Measurements from ENCODE around the gene TJP3.
A peak's percentile ranks its signal among the peaks of the same experiment; 100 is the strongest.

Gene TJP3

GRCh38 chr19:3770136-3770999, 62.2 kb downstream of the TJP3 start:
- DNase-seq: no peak

GRCh38 chr19:3771000-3771905, 63.1 kb downstream of the TJP3 start:
- DNase-seq: no peak

GRCh38 chr19:3771906-3772455, 63.8 kb downstream of the TJP3 start, which contains the start of gene RAX2:
Gene RAX2, minus strand, starts transcription at chr19:3772228. Its CDS starts 486 bp downstream, at chr19:3771742.
- DNase-seq: no peak

- no peak for DNase-seq
Observed at GRCh38 chr19:3773814-3774515, 65.8 kb downstream of the TJP3 start.

- DNase-seq: no peak
Observed at GRCh38 chr19:3774621-3775373, 66.6 kb downstream of the TJP3 start.

- DNase-seq: no peak
Observed at GRCh38 chr19:3775374-3775711, 67.2 kb downstream of the TJP3 start.

GRCh38 chr19:3775831-3776230, 67.6 kb downstream of the TJP3 start:
- DNase-seq: no peak

- no peak for DNase-seq
Observed at GRCh38 chr19:3776479-3777040, 68.4 kb downstream of the TJP3 start.

GRCh38 chr19:3778104-3778867, 70.1 kb downstream of the TJP3 start:
- DNase-seq: no peak

GRCh38 chr19:3778899-3779723, 70.9 kb downstream of the TJP3 start:
- no peak for DNase-seq

GRCh38 chr19:3780786-3781304, 72.7 kb downstream of the TJP3 start:
- peak; percentile 82 to 89 for DNase-seq

GRCh38 chr19:3781603-3782002, 73.4 kb downstream of the TJP3 start:
- DNase-seq: no peak

GRCh38 chr19:3782330-3782729, 74.1 kb downstream of the TJP3 start:
- no peak for DNase-seq

- no peak for DNase-seq
Observed at GRCh38 chr19:3782903-3783302, 74.7 kb downstream of the TJP3 start.

GRCh38 chr19:3783660-3784584, 75.7 kb downstream of the TJP3 start:
- DNase-seq: no peak

GRCh38 chr19:3784607-3785450, 76.6 kb downstream of the TJP3 start:
- peak in 1 of 2 experiments; percentile 31 for DNase-seq

GRCh38 chr19:3785451-3785937, 77.3 kb downstream of the TJP3 start:
- peak in 1 of 2 experiments; percentile 36 for DNase-seq

Measured in NCI-H526 (cell line).